NCI-H146 (cell line): ENCODE data around the gene SECISBP2.

Source experiments
- DNase-seq: peaks from one replicate; lab custom pipeline; 2025; lab: John Stamatoyannopoulos, UW

Gene SECISBP2

DNA sequence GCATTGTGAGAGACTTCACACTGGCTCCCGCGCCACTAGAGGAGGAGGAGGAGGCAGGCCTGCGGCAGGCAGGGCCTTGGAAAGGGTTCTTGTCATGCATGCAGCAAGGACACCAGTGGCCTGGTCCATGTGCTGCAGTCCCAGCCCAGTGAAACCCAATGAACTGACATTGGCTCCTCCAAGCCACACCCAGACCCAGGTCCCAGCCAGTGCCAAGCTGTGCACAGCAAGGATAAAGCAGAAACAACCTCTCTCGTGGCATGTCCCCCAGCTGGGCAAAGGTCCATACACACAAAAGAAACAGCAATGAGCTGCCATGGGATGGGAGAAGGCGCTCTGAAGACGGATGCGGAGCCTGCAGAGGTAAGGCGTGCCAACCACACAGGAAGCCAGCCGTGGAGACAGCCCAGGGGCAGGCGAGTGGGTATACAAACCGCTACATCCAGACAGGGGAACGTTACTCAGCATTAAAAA, 90.4 kb downstream of the SECISBP2 start:
- DNase-seq = no peak
